A673 (cell line): Measurements from ENCODE around the gene AUH.

Source experiments
- CTCF ChIP-seq: fragments of 300-800, 200-600 bp; sonication (generic); conservative IDR thresholded peaks from 2 replicates; pipeline ENCODE4 v1.5.1; 2017; ENCODE audit warnings: low read depth, mild to moderate bottlenecking, antibody characterized with exemption, low read length, moderate library complexity, mixed read lengths
- EZH2 ChIP-seq: fragments of 200-600 bp; sonication (generic); IDR thresholded peaks from 2 replicates; pipeline ENCODE4 v1.6.1; 2017; ENCODE audit warnings: borderline replicate concordance, low read depth, mild to moderate bottlenecking, mixed read lengths, antibody characterized with exemption, low read length; ENCODE audit not compliant: poor library complexity, severe bottlenecking

DNA sequence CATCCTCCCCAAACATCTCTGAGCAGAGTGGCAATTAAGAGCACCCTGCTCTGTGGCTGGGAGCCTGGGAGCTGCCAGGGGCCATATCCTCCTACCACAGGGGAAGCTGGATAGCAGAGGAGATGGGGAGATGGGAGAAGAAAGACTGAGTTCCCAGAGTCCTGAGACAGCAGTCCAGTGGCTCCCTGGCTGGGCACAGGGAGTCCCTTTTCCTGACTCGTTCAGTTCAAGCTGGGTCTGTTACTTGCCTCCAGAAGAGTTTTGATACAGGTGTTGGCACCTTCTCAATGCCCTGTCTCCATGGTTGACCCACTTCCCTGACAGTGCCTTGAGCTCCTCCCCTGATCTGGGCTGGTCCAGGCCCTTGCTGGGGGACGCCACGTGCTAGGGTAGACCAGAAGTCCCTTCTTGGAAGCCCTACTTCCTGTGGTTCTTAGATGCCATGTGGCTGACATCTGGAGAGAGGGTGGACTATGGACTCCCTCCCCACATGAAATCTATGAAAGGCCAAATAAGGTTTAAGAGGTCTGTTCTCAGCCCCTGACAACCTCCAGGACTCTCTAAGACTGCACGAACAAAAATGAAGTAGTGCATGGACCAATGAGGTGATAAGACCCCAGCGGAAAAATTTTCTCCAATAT lies 166.2 kb downstream of the AUH start:
- TF ChIP-seq CTCF (no peak), EZH2 (no peak)
